GM12892 (cell line): ENCODE measurements around the gene UGGT2.

ENCODE experiments used
- POLR2A ChIP-seq: IDR thresholded peaks from 2 replicates; pipeline ENCODE4 v1.6.1; 2011; ENCODE audit warnings: low read depth, low read length, control low read depth
- TAF1 ChIP-seq: IDR thresholded peaks from 2 replicates; pipeline ENCODE4 v1.6.1; 2011; ENCODE audit warnings: low read depth, mild to moderate bottlenecking, control low read depth, low read length, borderline replicate concordance

- TF ChIP-seq POLR2A (no peak), TAF1 (no peak)
Measured at GRCh38 chr13:95814495-95814894, 238.7 kb downstream of the UGGT2 start.
